OCI-LY3 (cell line): ENCODE measurements around the gene BEST3.

Source experiments
- CTCF ChIP-seq: fragments of 200-600, 300-600 bp; sonication (generic); IDR thresholded peaks from 2 replicates; pipeline ENCODE4 v1.5.1; 2014; ENCODE audit warnings: antibody characterized with exemption, low read length, low read depth
- EZH2phosphoT487 ChIP-seq: fragments of 200-600 bp; shearing (Covaris generic); IDR thresholded peaks from 2 replicates; pipeline ENCODE4 v1.6.1; 2018; ENCODE audit warnings: antibody characterized with exemption, mixed run types, low read depth

GRCh38 chr12:69630191-69630590, 68.9 kb downstream of the BEST3 start:
- TF ChIP-seq CTCF (no peak; the same call in 1 of the 2 replicates), EZH2phosphoT487 (no peak)
